ENCODE measurements around the gene BYSL.

BYSL gene

GRCh38 chr6:41920921-41921711, at the start of gene BYSL, which contains the start of gene MED20:
Gene BYSL, plus strand, starts transcription at chr6:41921499. Its CDS starts 64 bp downstream, at chr6:41921563.
Gene MED20, minus strand, starts transcription at chr6:41921139. Its CDS starts 121 bp downstream, at chr6:41921018.
- H3K4me1 ChIP-seq (ENCODE audit: low read length) = peaks cover 28% of the 10 kb centered on the region
- peaks cover 21% of the 10 kb centered on the region for H3K36me3 ChIP-seq (replicated peaks; ENCODE audit: low read depth, low read length)
- H3K27me3 ChIP-seq (ENCODE audit: low read depth, low read length) = no peaks in the 10 kb centered on the region
- H3K27ac ChIP-seq (ENCODE audit: low read length) = peak within 1 kb of the TSS; percentile 76
- H3K9me3 ChIP-seq (ENCODE audit: insufficient read depth, low read length) = no peaks in the 10 kb centered on the region
- no peak for TF ChIP-seq EZH2phosphoT487 (IDR thresholded peaks at IDR 0.05; ENCODE audit: low read depth)
- TF ChIP-seq CTCF (IDR thresholded peaks at IDR 0.05; ENCODE audit: low read depth, low read length) = peak; percentile 96
- H3K79me2 ChIP-seq (ENCODE audit: low read length) = peaks cover 74% of the 10 kb centered on the region
- peak within 1 kb of the TSS; percentile 95 for H3K4me2 ChIP-seq (ENCODE audit: low read length)
- H3K9ac ChIP-seq (ENCODE audit: low read length) = peak within 1 kb of the TSS; percentile 87
- H3K4me3 ChIP-seq (ENCODE audit: low read length) = peak within 1 kb of the TSS; percentile 88
- H4K20me1 ChIP-seq (ENCODE audit: insufficient read depth, low read length) = no peaks in the 10 kb centered on the region
- H2AFZ ChIP-seq (ENCODE audit: low read depth, low read length) = peak within 1 kb of the TSS; percentile 99

- no peak for TF ChIP-seq CTCF (IDR thresholded peaks at IDR 0.05; ENCODE audit: low read depth, low read length)
- no peak for TF ChIP-seq EZH2phosphoT487 (IDR thresholded peaks at IDR 0.05; ENCODE audit: low read depth)
- no peak overlapping the region for H3K27ac ChIP-seq (ENCODE audit: low read length)
- H3K9ac ChIP-seq (ENCODE audit: low read length) = no peak overlapping the region
- H3K27me3 ChIP-seq (ENCODE audit: low read depth, low read length) = no peaks in the 10 kb centered on the region
- H2AFZ ChIP-seq (ENCODE audit: low read depth, low read length) = no peak overlapping the region
- no peaks in the 10 kb centered on the region for H3K9me3 ChIP-seq (ENCODE audit: insufficient read depth, low read length)
- H3K4me1 ChIP-seq (ENCODE audit: low read length) = no peaks in the 10 kb centered on the region
- H4K20me1 ChIP-seq (ENCODE audit: insufficient read depth, low read length) = no peaks in the 10 kb centered on the region
- H3K79me2 ChIP-seq (ENCODE audit: low read length) = no peaks in the 10 kb centered on the region
- H3K4me3 ChIP-seq (ENCODE audit: low read length) = no peak overlapping the region
- no peak overlapping the region for H3K4me2 ChIP-seq (ENCODE audit: low read length)
- H3K36me3 ChIP-seq (replicated peaks; ENCODE audit: low read depth, low read length) = no peaks in the 10 kb centered on the region
Measured at GRCh38 chr6:41871691-41872090, 49.6 kb upstream of the BYSL start.

GRCh38 chr6:41872147-41872546, 49.2 kb upstream of the BYSL start:
- H3K36me3 ChIP-seq (replicated peaks; ENCODE audit: low read depth, low read length) = no peaks in the 10 kb centered on the region
- no peak overlapping the region for H3K27ac ChIP-seq (ENCODE audit: low read length)
- H3K9ac ChIP-seq (ENCODE audit: low read length) = no peak overlapping the region
- H4K20me1 ChIP-seq (ENCODE audit: insufficient read depth, low read length) = no peaks in the 10 kb centered on the region
- H3K4me1 ChIP-seq (ENCODE audit: low read length) = no peaks in the 10 kb centered on the region
- TF ChIP-seq CTCF (IDR thresholded peaks at IDR 0.05; ENCODE audit: low read depth, low read length) (no peak), EZH2phosphoT487 (IDR thresholded peaks at IDR 0.05; ENCODE audit: low read depth) (no peak)
- H2AFZ ChIP-seq (ENCODE audit: low read depth, low read length) = no peak overlapping the region
- no peaks in the 10 kb centered on the region for H3K27me3 ChIP-seq (ENCODE audit: low read depth, low read length)
- no peaks in the 10 kb centered on the region for H3K9me3 ChIP-seq (ENCODE audit: insufficient read depth, low read length)
- no peak overlapping the region for H3K4me3 ChIP-seq (ENCODE audit: low read length)
- no peak overlapping the region for H3K4me2 ChIP-seq (ENCODE audit: low read length)
- no peaks in the 10 kb centered on the region for H3K79me2 ChIP-seq (ENCODE audit: low read length)

GRCh38 chr6:41874741-41875140, 46.6 kb upstream of the BYSL start:
- Histone ChIP-seq H2AFZ (ENCODE audit: low read depth, low read length) (no peak overlapping the region), H3K4me3 (ENCODE audit: low read length) (no peak overlapping the region), H3K4me1 (ENCODE audit: low read length) (no peaks in the 10 kb centered on the region), H3K9ac (ENCODE audit: low read length) (no peak overlapping the region), H3K79me2 (ENCODE audit: low read length) (no peaks in the 10 kb centered on the region), H3K27ac (ENCODE audit: low read length) (no peak overlapping the region), H3K4me2 (ENCODE audit: low read length) (no peak overlapping the region), H3K27me3 (ENCODE audit: low read depth, low read length) (no peaks in the 10 kb centered on the region), H3K36me3 (replicated peaks; ENCODE audit: low read depth, low read length) (no peaks in the 10 kb centered on the region), H4K20me1 (ENCODE audit: insufficient read depth, low read length) (no peaks in the 10 kb centered on the region), H3K9me3 (ENCODE audit: insufficient read depth, low read length) (no peaks in the 10 kb centered on the region)
- TF ChIP-seq EZH2phosphoT487 (IDR thresholded peaks at IDR 0.05; ENCODE audit: low read depth) (no peak), CTCF (IDR thresholded peaks at IDR 0.05; ENCODE audit: low read depth, low read length) (no peak)
